HCT116 (cell line): ENCODE measurements around the gene GALM. TPM values are rescaled to one million over a fixed set of nuclear protein-coding genes. Genes with fewer than 3 reads are reported as not detected.

ENCODE experiments used
- ATAC-seq: fragments of 200-7000 bp; cut with Tn5 transposase; 2 replicates; pipeline ENCODE4 v1.9.1; 2020; ENCODE audit warnings: mild to moderate bottlenecking, moderate library complexity
- BruUV-seq: library from RNA; stranded (reverse); fragments of 400-500 nt; replicated peaks from 2 replicates; lab custom pipeline; 2021; lab: Mats Ljungman, UMichigan
- CTCF ChIA-PET: fragments of 300-600 bp; sonication (Branson Sonifier 250); formaldehyde crosslinking; loops from one replicate; lab custom pipeline; 2021; ENCODE audit warnings: antibody characterized with exemption; lab: Charles Lee
- POLR2A ChIA-PET: fragments of 300-600, 350-600 bp; sonication (Branson Sonifier 250); formaldehyde crosslinking; loops from one replicate; lab custom pipeline; 2021; ENCODE audit warnings: antibody characterized with exemption; lab: Charles Lee
- RAD21 ChIA-PET, 2 experiments: fragments of 300-600 bp; sonication (Branson Sonifier 250); formaldehyde crosslinking; loops; one replicate each; lab custom pipeline; 2023; ENCODE audit warnings: low total read pairs in 2 of 2; ENCODE audit not compliant: uncharacterized antibody in 2 of 2, unreplicated experiment in 2 of 2, low non-redundant PET in 1 of 2; lab: Charles Lee
- DNase-seq: peaks from one replicate; pipeline ENCODE4 v3.0.0-alpha.2; 2010; ENCODE audit warnings: low read depth, low spot score
- H2AFZ ChIP-seq: fragments of 200-600 bp; shearing (Covaris generic), sonication (generic); 2 replicates; pipeline ENCODE4 v1.6.1; 2017; ENCODE audit warnings: low read depth, mixed run types, mixed read lengths, antibody characterized with exemption, low read length; ENCODE audit not compliant: poor library complexity, severe bottlenecking
- H3K27ac ChIP-seq: 2 replicates; pipeline ENCODE4 v1.5.1; 2012; ENCODE audit warnings: low read depth, low read length
- H3K27me3 ChIP-seq: fragments of 200-600 bp; sonication (generic); 2 replicates; pipeline ENCODE4 v1.6.1; 2016; ENCODE audit warnings: mixed run types, low read length, mixed read lengths; ENCODE audit not compliant: insufficient read depth
- H3K36me3 ChIP-seq, 2 experiments: fragments of 200-500 bp in 1 of 2; fragments of 200-600 bp in 1 of 2; sonication (Bioruptor generic) in 1 of 2; sonication (generic) in 1 of 2; 2 replicates each; pipeline versions ENCODE4 v1.5.1 to v1.6.1; 2014 to 2016; ENCODE audit warnings: low read length in 2 of 2, inconsistent platforms in 1 of 2, mixed read lengths in 1 of 2, mixed run types in 1 of 2; ENCODE audit not compliant: insufficient read depth in 2 of 2, control insufficient read depth in 1 of 2
- H3K4me1 ChIP-seq, 2 experiments: fragments of 200-600 bp in 1 of 2; sonication (generic) in 1 of 2; 2 replicates each; pipeline versions ENCODE4 v1.5.1 to v1.6.1; 2012 to 2017; ENCODE audit warnings: low read length in 2 of 2, inconsistent platforms in 1 of 2, mild to moderate bottlenecking in 1 of 2, mixed read lengths in 1 of 2, mixed run types in 1 of 2, moderate library complexity in 1 of 2; ENCODE audit not compliant: insufficient read depth in 2 of 2, control insufficient read depth in 1 of 2
- H3K4me2 ChIP-seq: fragments of 200-600 bp; sonication (generic); 2 replicates; pipeline ENCODE4 v1.6.1; 2017; ENCODE audit warnings: mixed run types, low read length, mixed read lengths
- H3K4me3 ChIP-seq, 2 experiments: fragments of 200-600 bp in 1 of 2; sonication (generic) in 1 of 2; replicated peaks in 1 of 2; 2 replicates each; pipeline ENCODE4 v1.5.1; 2011 to 2016; ENCODE audit warnings: low read length in 2 of 2, control low read depth in 1 of 2, low read depth in 1 of 2, mild to moderate bottlenecking in 1 of 2, mixed read lengths in 1 of 2, mixed run types in 1 of 2
- H3K79me2 ChIP-seq: fragments of 200-600 bp; sonication (generic); 2 replicates; pipeline ENCODE4 v1.6.1; 2017; ENCODE audit warnings: mild to moderate bottlenecking, mixed run types, low read length, moderate library complexity, mixed read lengths; ENCODE audit not compliant: insufficient read depth
- H3K9ac ChIP-seq: fragments of 200-600 bp; sonication (generic); 2 replicates; pipeline ENCODE4 v1.6.1; 2016; ENCODE audit warnings: low read length, mixed read lengths
- H3K9me2 ChIP-seq: fragments of 200-600 bp; sonication (generic), shearing (Covaris generic); 2 replicates; pipeline ENCODE4 v1.6.1; 2017; ENCODE audit warnings: mixed run types, mild to moderate bottlenecking, moderate library complexity; ENCODE audit not compliant: insufficient read depth
- H3K9me3 ChIP-seq, 2 experiments: fragments of 200-500 bp in 1 of 2; fragments of 200-600 bp in 1 of 2; sonication (Bioruptor generic) in 1 of 2; sonication (generic) in 1 of 2; 2 replicates each; pipeline ENCODE4 v1.6.1; 2014 to 2017; ENCODE audit warnings: low read length in 2 of 2, mixed read lengths in 2 of 2, inconsistent platforms in 1 of 2, low read depth in 1 of 2, mild to moderate bottlenecking in 1 of 2, mixed run types in 1 of 2, moderate library complexity in 1 of 2; ENCODE audit not compliant: control insufficient read depth in 1 of 2, insufficient read depth in 1 of 2
- H4K20me1 ChIP-seq: fragments of 200-600 bp; sonication (generic), shearing (Covaris generic); 2 replicates; pipeline ENCODE4 v1.6.1; 2017; ENCODE audit warnings: mixed run types, mild to moderate bottlenecking, moderate library complexity; ENCODE audit not compliant: insufficient read depth
- RAD21 ChIP-seq: IDR thresholded peaks from 2 replicates; pipeline ENCODE4 v1.6.1; 2012; ENCODE audit warnings: low read depth, mild to moderate bottlenecking
- SIN3A ChIP-seq: IDR thresholded peaks from 2 replicates; pipeline ENCODE4 v1.6.1; 2012; ENCODE audit warnings: low read depth
- TCF7L2 ChIP-seq: IDR thresholded peaks from 2 replicates; pipeline ENCODE4 v1.7.0; 2011; ENCODE audit warnings: borderline replicate concordance, inconsistent platforms; ENCODE audit not compliant: insufficient read depth, insufficient read length; ENCODE audit errors: extremely low read depth
- YY1 ChIP-seq: IDR thresholded peaks from 2 replicates; pipeline ENCODE4 v1.6.1; 2011; ENCODE audit warnings: low read length, low read depth, moderate library complexity, mild to moderate bottlenecking; ENCODE audit not compliant: insufficient replicate concordance; ENCODE audit errors: extremely low read depth
- ZFX ChIP-seq: fragments of 450-650 bp; IDR thresholded peaks from 2 replicates; pipeline ENCODE4 v1.6.1; 2017
- intact Hi-C: fragments of 100-400 bp; cut with micrococcal nuclease; formaldehyde crosslinking; loops from 2 replicates; pipeline ENCODE4 v1.10.0; 2022
- total RNA-seq: library from RNA; stranded (reverse); gene quantifications from one replicate; pipeline ENCODE4 v1.2.1, GENCODE V29; 2021; ENCODE audit not compliant: unreplicated experiment
- TF ChIP-seq, protein P1 (sequence below): IDR thresholded peaks from 2 replicates; pipeline ENCODE4 v1.6.1; 2012; ENCODE audit warnings: low read depth
- TF ChIP-seq, protein P2 (sequence below): IDR thresholded peaks from 2 replicates; pipeline ENCODE4 v1.6.1; 2012
- TF ChIP-seq, protein P3 (sequence below): IDR thresholded peaks from 2 replicates; pipeline ENCODE4 v1.6.1; 2012

Gene GALM
- total RNA-seq, 1 experiment from 2014 or later, result 10.2 TPM

DNA sequence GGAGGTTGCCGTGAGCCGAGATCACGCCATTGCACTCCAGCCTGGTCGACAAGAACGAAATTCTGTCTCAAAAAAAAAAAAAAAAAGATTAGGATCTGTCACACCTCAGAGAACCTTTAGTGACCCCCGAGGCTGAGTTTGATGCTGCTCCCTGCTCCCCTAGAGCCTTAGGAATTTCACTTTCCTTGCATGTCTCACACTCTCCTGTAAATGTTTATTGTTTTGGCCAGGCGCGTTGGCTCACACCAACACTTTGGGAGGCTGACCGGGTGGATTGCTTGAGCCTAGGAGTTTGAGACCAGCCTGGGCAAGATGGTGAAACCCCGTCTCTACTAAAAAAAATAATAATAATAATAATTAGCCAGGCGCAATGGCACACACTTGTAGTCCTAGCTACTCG, 53.8 kb downstream of the GALM start:
- Histone ChIP-seq H2AFZ (no peak overlapping the region), H3K27me3 (no peaks in the 10 kb centered on the region), H3K4me2 (peak overlapping the region; percentile 50), H3K9ac (no peak overlapping the region), H3K79me2 (no peaks in the 10 kb centered on the region), H3K4me3 (no peak overlapping the region), H3K4me1 (peaks cover 18 to 23% of the 10 kb centered on the region in 2 experiments; a peak in 3 of 4 replicates), H3K9me3 (peaks cover 0 to 7% of the 10 kb centered on the region in 2 experiments; a peak in 1 of 4 replicates), H4K20me1 (no peaks in the 10 kb centered on the region), H3K36me3 (no peaks in the 10 kb centered on the region), H3K9me2 (no peaks in the 10 kb centered on the region), H3K27ac (no peak overlapping the region)
- DNase-seq (no peak), ATAC-seq (no peak)
- no TSS peak for BruUV-seq
- intact Hi-C loops, result loop anchor here (2.0 to 10.0 kb wide), 2 partner anchors 135 to 735 kb away; no protein-coding TSS in a partner anchor
- ChIA-PET CTCF (no interaction called here), RAD21 (no interaction called here), POLR2A (no interaction called here)
- TF ChIP-seq ZFX (no peak), RAD21 (no peak), SIN3A (no peak), TCF7L2 (no peak)
- TF ChIP-seq, all 23 proteins: peak for 0

DNA sequence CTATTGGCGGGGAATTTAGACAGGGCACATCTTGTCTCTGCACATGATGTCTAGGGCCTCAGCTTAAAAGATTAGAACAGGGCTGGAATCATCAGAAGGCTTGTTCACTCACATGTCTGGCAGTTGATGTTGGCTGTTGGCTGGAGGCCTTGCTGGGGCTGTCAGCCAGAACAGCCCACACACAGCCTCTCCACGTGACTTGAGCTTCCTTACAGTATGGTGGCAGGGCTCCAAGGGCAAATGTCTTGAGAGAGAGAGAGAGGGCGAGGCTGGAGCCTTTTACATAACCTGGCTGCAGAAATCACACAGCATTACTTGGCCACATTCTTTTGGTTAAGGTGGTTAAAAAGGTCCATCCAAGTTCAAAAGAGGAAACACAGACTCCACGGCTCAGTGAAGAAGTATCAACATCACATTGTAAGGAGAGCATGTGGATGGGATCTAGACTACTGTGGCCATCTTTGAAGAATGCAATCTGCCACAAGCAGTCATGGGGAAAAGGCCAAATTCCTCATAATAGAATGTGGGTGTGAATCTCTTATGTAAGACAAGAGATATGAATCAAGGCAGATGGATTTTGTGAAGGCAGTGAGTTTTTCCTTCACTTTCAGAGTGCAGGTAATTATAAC, 54.8 kb downstream of the GALM start:
- DNase-seq (no peak), ATAC-seq (peak; percentile 26)
- H3K4me3 ChIP-seq, result no peak overlapping the region
- H3K27me3 ChIP-seq, result no peaks in the 10 kb centered on the region
- intact Hi-C loops, result loop anchor here (10.0 kb wide), 1 partner anchor 736 kb away; no protein-coding TSS in a partner anchor
- H4K20me1 ChIP-seq, result no peaks in the 10 kb centered on the region
- H3K9me2 ChIP-seq, result no peaks in the 10 kb centered on the region
- ChIA-PET RAD21 (no interaction called here), CTCF (no interaction called here), POLR2A (no interaction called here)
- no peak overlapping the region for H3K27ac ChIP-seq
- TF ChIP-seq, protein P1, sequence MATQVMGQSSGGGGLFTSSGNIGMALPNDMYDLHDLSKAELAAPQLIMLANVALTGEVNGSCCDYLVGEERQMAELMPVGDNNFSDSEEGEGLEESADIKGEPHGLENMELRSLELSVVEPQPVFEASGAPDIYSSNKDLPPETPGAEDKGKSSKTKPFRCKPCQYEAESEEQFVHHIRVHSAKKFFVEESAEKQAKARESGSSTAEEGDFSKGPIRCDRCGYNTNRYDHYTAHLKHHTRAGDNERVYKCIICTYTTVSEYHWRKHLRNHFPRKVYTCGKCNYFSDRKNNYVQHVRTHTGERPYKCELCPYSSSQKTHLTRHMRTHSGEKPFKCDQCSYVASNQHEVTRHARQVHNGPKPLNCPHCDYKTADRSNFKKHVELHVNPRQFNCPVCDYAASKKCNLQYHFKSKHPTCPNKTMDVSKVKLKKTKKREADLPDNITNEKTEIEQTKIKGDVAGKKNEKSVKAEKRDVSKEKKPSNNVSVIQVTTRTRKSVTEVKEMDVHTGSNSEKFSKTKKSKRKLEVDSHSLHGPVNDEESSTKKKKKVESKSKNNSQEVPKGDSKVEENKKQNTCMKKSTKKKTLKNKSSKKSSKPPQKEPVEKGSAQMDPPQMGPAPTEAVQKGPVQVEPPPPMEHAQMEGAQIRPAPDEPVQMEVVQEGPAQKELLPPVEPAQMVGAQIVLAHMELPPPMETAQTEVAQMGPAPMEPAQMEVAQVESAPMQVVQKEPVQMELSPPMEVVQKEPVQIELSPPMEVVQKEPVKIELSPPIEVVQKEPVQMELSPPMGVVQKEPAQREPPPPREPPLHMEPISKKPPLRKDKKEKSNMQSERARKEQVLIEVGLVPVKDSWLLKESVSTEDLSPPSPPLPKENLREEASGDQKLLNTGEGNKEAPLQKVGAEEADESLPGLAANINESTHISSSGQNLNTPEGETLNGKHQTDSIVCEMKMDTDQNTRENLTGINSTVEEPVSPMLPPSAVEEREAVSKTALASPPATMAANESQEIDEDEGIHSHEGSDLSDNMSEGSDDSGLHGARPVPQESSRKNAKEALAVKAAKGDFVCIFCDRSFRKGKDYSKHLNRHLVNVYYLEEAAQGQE, result no peak
- TF ChIP-seq, protein P2, sequence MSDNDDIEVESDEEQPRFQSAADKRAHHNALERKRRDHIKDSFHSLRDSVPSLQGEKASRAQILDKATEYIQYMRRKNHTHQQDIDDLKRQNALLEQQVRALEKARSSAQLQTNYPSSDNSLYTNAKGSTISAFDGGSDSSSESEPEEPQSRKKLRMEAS, result no peak
- TF ChIP-seq, protein P3, sequence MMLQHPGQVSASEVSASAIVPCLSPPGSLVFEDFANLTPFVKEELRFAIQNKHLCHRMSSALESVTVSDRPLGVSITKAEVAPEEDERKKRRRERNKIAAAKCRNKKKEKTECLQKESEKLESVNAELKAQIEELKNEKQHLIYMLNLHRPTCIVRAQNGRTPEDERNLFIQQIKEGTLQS, result no peak
- TF ChIP-seq YY1, result peak; percentile 3
- H3K36me3 ChIP-seq, result no peaks in the 10 kb centered on the region
- H3K79me2 ChIP-seq, result no peaks in the 10 kb centered on the region
- H3K4me2 ChIP-seq, result no peak overlapping the region
- no peak overlapping the region for H3K9ac ChIP-seq
- H3K4me1 ChIP-seq, result peaks cover 18 to 23% of the 10 kb centered on the region in 2 experiments; a peak in 3 of 4 replicates
- no peak overlapping the region for H2AFZ ChIP-seq
- peaks cover 0 to 7% of the 10 kb centered on the region in 2 experiments; a peak in 1 of 4 replicates for H3K9me3 ChIP-seq
- BruUV-seq, result no TSS peak
